Keratinocyte (primary cell): ENCODE measurements around the gene MOSMO. TPM values are rescaled to one million over a fixed set of nuclear protein-coding genes. Genes with fewer than 3 reads are reported as not detected.

ENCODE experiments used
- DNase-seq: peaks from one replicate; pipeline ENCODE4 v3.0.0-alpha.2; 2011; ENCODE audit warnings: low read depth, missing footprints, low spot score
- FAIRE-seq: peaks from 2 replicates; lab custom pipeline; 2011; peaks lifted over from hg19 to GRCh38; lab: Jason Lieb, UNC
- H2AFZ ChIP-seq: 2 replicates; pipeline ENCODE4 v1.6.0; 2012; ENCODE audit warnings: low read length, control low read depth, inconsistent platforms; ENCODE audit not compliant: control insufficient read depth
- H3K27ac ChIP-seq: 2 replicates; pipeline ENCODE4 v1.5.1; 2011; ENCODE audit warnings: low read length; ENCODE audit not compliant: control insufficient read depth, insufficient read depth
- H3K27me3 ChIP-seq: 3 replicates; pipeline ENCODE4 v1.6.0; 2011; ENCODE audit warnings: low read length; ENCODE audit not compliant: control insufficient read depth, insufficient read depth; ENCODE audit errors: extremely low read depth
- H3K36me3 ChIP-seq, 2 experiments: 2 replicates in 1 of 2; 3 replicates in 1 of 2; pipeline ENCODE4 v1.5.1; 2011; ENCODE audit warnings: low read length in 2 of 2, mild to moderate bottlenecking in 1 of 2; ENCODE audit not compliant: control insufficient read depth in 2 of 2, insufficient read depth in 2 of 2; ENCODE audit errors: extremely low read depth in 1 of 2
- H3K4me1 ChIP-seq: 3 replicates; pipeline ENCODE4 v1.5.1; 2011; ENCODE audit warnings: low read length; ENCODE audit not compliant: control insufficient read depth, insufficient read depth; ENCODE audit errors: extremely low read depth
- H3K4me2 ChIP-seq: 3 replicates; pipeline ENCODE4 v1.6.0; 2011; ENCODE audit warnings: low read depth, low read length; ENCODE audit not compliant: control insufficient read depth, insufficient read depth; ENCODE audit errors: extremely low read depth
- H3K4me3 ChIP-seq, 3 experiments: fragments of 200-600 bp in 1 of 3; sonication (generic) in 1 of 3; 2 replicates in 2 of 3; 3 replicates in 1 of 3; pipeline ENCODE4 v1.5.1; 2011 to 2016; ENCODE audit warnings: low read length in 3 of 3, mild to moderate bottlenecking in 3 of 3, control low read depth in 2 of 3, inconsistent platforms in 1 of 3, low read depth in 1 of 3, mixed read lengths in 1 of 3, mixed run types in 1 of 3, moderate library complexity in 1 of 3; ENCODE audit not compliant: control insufficient read depth in 2 of 3, insufficient read depth in 2 of 3; ENCODE audit errors: extremely low read depth in 1 of 3
- H3K79me2 ChIP-seq: 2 replicates; pipeline ENCODE4 v1.6.0; 2012; ENCODE audit warnings: low read length; ENCODE audit not compliant: control insufficient read depth, insufficient read depth
- H3K9ac ChIP-seq: 3 replicates; pipeline ENCODE4 v1.6.0; 2011; ENCODE audit warnings: low read length; ENCODE audit not compliant: control insufficient read depth, insufficient read depth; ENCODE audit errors: extremely low read depth
- H3K9me1 ChIP-seq: 3 replicates; pipeline ENCODE4 v1.6.0; 2011; ENCODE audit warnings: low read length; ENCODE audit not compliant: control insufficient read depth, insufficient read depth; ENCODE audit errors: extremely low read depth
- H3K9me3 ChIP-seq: 2 replicates; pipeline ENCODE4 v1.5.1; 2012; ENCODE audit warnings: low read depth, low read length; ENCODE audit not compliant: control insufficient read depth
- H4K20me1 ChIP-seq: 3 replicates; pipeline ENCODE4 v1.6.0; 2011; ENCODE audit warnings: low read length; ENCODE audit not compliant: control insufficient read depth, insufficient read depth; ENCODE audit errors: extremely low read depth
- CTCF ChIP-seq, 3 experiments: IDR thresholded peaks in 1 of 3; conservative IDR thresholded peaks in 1 of 3; optimal IDR thresholded peaks in 1 of 3; 2 replicates in 2 of 3; 3 replicates in 1 of 3; pipeline versions ENCODE3 to v1.5.1; 2011; ENCODE audit warnings: low read length in 3 of 3, mild to moderate bottlenecking in 3 of 3, moderate library complexity in 2 of 3, control low read depth in 1 of 3, inconsistent platforms in 1 of 3; ENCODE audit not compliant: insufficient read depth in 2 of 3; ENCODE audit errors: extremely low read depth in 1 of 3
- EZH2 ChIP-seq: IDR thresholded peaks from one replicate; pipeline ENCODE4 v1.6.1; 2012; ENCODE audit warnings: inconsistent platforms, mild to moderate bottlenecking, low read length, moderate library complexity
- dilution Hi-C: fragments of 300-500 bp; cut with MboI; formaldehyde crosslinking; loops from one replicate; pipeline ENCODE4 v1.7.0; 2020; ENCODE audit warnings: low sequenced_read_pairs; ENCODE audit not compliant: extremely low pct_ligation_motif_present
- polyA plus RNA-seq, 5 experiments: library from polyadenylated mRNA; depleted of rRNA in 3 of 5; stranded (reverse) in 3 of 5; stranded (forward) in 1 of 5; unstranded in 1 of 5; fragments of >200 nt; gene quantifications; 1 replicate in 1 of 5; 2 replicates in 3 of 5; 3 replicates in 1 of 5; pipeline versions ENCODE4 v1.2.1 to v1.2.3, GENCODE V29; 2011 to 2012; ENCODE audit warnings: missing spikeins in 2 of 5, low read depth in 1 of 5, low replicate concordance in 1 of 5

MOSMO gene
- polyA plus RNA-seq, 1 donor (not counting 4 experiments of a cell fraction or from before 2014, with no cell fraction given) = 26.2 TPM

- Histone ChIP-seq H3K4me1 (peaks cover 25% of the 10 kb centered on the region), H3K27me3 (no peaks in the 10 kb centered on the region), H3K9me1 (no peaks in the 10 kb centered on the region), H3K9me3 (no peaks in the 10 kb centered on the region), H3K79me2 (peaks cover 28% of the 10 kb centered on the region), H3K4me3 (no peak overlapping the region), H3K4me2 (no peak overlapping the region), H3K27ac (no peak overlapping the region), H3K9ac (no peak overlapping the region), H2AFZ (no peak overlapping the region), H3K36me3 (peaks cover 4 to 12% of the 10 kb centered on the region in 2 experiments), H4K20me1 (no peaks in the 10 kb centered on the region)
- no peak for TF ChIP-seq EZH2
- TF ChIP-seq CTCF (optimal IDR thresholded peaks at IDR 0.05 in 1 of 3, IDR thresholded peaks at IDR 0.05 in 1 of 3, conservative IDR thresholded peaks at IDR 0.05 in 1 of 3; ENCODE audit: extremely low read depth in 1 of 3, insufficient read depth in 2 of 3, low read length in 3 of 3) = peak; percentile 72 to 77 (median 75)
- dilution Hi-C loops = no loop called here
- peak; percentile 20 for FAIRE-seq
- DNase-seq = no peak
Observed at GRCh38 chr16:22077700-22078313, 69.9 kb downstream of the MOSMO start.

GRCh38 chr16:22078656-22079055 lies 70.7 kb downstream of the MOSMO start:
- Histone ChIP-seq H3K4me3 (no peak overlapping the region), H3K4me1 (peaks cover 20% of the 10 kb centered on the region), H4K20me1 (no peaks in the 10 kb centered on the region), H3K9me3 (no peaks in the 10 kb centered on the region), H3K36me3 (peaks cover 4 to 12% of the 10 kb centered on the region in 2 experiments), H3K27ac (no peak overlapping the region), H3K9ac (no peak overlapping the region), H3K9me1 (no peaks in the 10 kb centered on the region), H3K4me2 (no peak overlapping the region), H2AFZ (no peak overlapping the region), H3K27me3 (no peaks in the 10 kb centered on the region), H3K79me2 (peaks cover 20% of the 10 kb centered on the region)
- dilution Hi-C loops = no loop called here
- TF ChIP-seq CTCF (optimal IDR thresholded peaks at IDR 0.05 in 1 of 3, IDR thresholded peaks at IDR 0.05 in 1 of 3, conservative IDR thresholded peaks at IDR 0.05 in 1 of 3; ENCODE audit: extremely low read depth in 1 of 3, insufficient read depth in 2 of 3, low read length in 3 of 3) (no peak), EZH2 (no peak)
- no peak for FAIRE-seq
- no peak for DNase-seq
